ENCODE measurements around the gene ATP11A. TPM values are rescaled to one million over a fixed set of nuclear protein-coding genes. Genes with fewer than 3 reads are reported as not detected.
A peak's percentile ranks its signal among the peaks of the same experiment; 100 is the strongest.
"Not testable (repeated sequence)": the region's sequence is repeated elsewhere in the genome, so short reads cannot be mapped to it uniquely, and the experiment has no call there.

ATP11A gene
- total RNA-seq, 1 donor from 2014 or later: 377 TPM

DNA sequence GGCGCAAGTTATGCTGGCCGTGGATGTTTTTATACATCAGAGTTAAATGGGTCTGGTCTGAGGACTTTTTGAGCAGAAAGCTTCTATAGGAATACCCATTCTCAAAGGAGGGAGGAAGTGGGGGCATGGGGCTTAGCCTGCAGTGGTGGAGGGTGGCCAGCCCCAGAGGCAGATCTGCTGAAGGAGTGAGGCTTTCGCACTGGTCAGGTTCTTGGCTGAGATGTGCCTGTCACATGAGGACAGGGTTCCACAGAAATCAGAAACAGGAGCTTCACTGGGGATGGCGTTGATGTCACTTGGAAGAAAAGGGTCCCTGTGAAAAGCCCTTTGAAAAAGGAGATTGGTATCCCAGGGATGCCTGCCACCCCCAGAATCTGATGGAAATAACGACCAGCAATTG lies 178.5 kb downstream of the ATP11A start:
- ATAC-seq (no peak), DNase-seq (no peak)
- H3K4me3 ChIP-seq: no peak overlapping the region
- intact Hi-C loops (cut with DNase I): no loop called here
- H3K9me3 ChIP-seq: no peaks in the 10 kb centered on the region
- no peaks in the 10 kb centered on the region for H3K4me1 ChIP-seq
- H3K27ac ChIP-seq: no peak overlapping the region
- H3K27me3 ChIP-seq: no peaks in the 10 kb centered on the region
- H3K36me3 ChIP-seq: peaks cover 62% of the 10 kb centered on the region
- TF ChIP-seq, protein P1, sequence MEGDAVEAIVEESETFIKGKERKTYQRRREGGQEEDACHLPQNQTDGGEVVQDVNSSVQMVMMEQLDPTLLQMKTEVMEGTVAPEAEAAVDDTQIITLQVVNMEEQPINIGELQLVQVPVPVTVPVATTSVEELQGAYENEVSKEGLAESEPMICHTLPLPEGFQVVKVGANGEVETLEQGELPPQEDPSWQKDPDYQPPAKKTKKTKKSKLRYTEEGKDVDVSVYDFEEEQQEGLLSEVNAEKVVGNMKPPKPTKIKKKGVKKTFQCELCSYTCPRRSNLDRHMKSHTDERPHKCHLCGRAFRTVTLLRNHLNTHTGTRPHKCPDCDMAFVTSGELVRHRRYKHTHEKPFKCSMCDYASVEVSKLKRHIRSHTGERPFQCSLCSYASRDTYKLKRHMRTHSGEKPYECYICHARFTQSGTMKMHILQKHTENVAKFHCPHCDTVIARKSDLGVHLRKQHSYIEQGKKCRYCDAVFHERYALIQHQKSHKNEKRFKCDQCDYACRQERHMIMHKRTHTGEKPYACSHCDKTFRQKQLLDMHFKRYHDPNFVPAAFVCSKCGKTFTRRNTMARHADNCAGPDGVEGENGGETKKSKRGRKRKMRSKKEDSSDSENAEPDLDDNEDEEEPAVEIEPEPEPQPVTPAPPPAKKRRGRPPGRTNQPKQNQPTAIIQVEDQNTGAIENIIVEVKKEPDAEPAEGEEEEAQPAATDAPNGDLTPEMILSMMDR (IDR thresholded peaks at IDR 0.05): no peak

DNA sequence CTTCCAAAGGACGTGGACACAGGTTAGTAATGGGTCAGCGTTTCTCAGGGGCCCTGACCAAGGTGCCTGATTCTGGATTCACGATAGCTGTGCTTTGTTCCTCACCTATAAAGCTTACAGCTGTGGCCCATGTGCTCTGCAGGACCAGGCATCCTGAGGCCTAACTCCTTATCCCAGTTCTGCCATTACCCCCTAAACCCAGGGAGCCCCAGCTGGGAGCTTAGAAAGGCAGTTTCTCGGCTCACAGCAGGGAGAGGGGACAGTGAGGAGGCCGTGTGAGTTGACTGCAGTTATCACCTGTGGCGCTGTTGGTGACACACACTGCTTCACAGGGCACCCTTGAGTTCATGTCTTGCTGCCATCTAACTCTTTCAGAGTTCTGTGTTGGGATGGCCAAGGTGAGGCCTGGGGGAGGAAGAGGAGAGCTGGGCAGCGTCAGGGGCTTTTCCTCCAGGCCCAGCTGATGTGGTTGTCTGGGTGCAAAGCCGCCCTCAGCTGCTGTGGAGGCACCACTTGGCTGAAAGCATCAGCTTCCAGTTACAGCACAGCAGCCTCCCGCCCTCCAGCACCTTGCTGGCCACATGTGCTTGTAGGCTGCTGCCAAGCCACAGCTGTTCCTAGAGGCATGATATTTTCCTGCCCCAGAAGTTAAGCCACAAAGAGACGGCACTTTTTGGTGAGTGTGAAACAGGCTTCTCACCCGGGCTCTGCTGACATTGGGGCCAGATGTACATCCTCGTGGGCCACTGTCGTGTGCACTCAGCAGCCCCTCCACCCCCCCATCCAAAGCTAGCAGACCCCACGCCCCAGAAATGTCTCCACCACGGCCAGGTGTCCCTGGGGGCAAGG lies 179.6 kb downstream of the ATP11A start:
- Histone ChIP-seq H3K4me1 (no peaks in the 10 kb centered on the region), H3K4me3 (no peak overlapping the region), H3K9me3 (no peaks in the 10 kb centered on the region), H3K27ac (no peak overlapping the region), H3K27me3 (no peaks in the 10 kb centered on the region), H3K36me3 (peaks cover 62% of the 10 kb centered on the region)
- DNase-seq (no peak), ATAC-seq (no peak)
- intact Hi-C loops (cut with DNase I): no loop called here
- TF ChIP-seq, protein P1 (IDR thresholded peaks at IDR 0.05): no peak

DNA sequence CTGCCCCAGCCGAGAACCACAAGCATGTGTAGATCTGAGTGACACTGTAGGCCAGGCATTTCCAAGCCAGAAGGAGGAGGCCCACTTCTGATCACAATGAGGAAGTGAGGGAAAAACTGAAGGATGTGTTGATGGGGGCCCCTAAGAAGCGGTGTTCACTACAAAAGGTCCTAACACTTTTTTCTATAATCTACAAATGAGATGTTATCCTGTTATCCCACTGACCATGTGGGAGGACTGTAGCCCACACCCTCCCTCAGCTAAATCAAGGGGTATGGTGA lies 180.2 kb downstream of the ATP11A start:
- intact Hi-C loops (cut with DNase I): no loop called here
- Histone ChIP-seq H3K27me3 (no peaks in the 10 kb centered on the region), H3K4me1 (no peaks in the 10 kb centered on the region), H3K36me3 (peaks cover 62% of the 10 kb centered on the region), H3K27ac (no peak overlapping the region), H3K4me3 (no peak overlapping the region), H3K9me3 (no peaks in the 10 kb centered on the region)
- TF ChIP-seq, protein P1 (IDR thresholded peaks at IDR 0.05): no peak
- ATAC-seq: no peak
- no peak for DNase-seq

DNA sequence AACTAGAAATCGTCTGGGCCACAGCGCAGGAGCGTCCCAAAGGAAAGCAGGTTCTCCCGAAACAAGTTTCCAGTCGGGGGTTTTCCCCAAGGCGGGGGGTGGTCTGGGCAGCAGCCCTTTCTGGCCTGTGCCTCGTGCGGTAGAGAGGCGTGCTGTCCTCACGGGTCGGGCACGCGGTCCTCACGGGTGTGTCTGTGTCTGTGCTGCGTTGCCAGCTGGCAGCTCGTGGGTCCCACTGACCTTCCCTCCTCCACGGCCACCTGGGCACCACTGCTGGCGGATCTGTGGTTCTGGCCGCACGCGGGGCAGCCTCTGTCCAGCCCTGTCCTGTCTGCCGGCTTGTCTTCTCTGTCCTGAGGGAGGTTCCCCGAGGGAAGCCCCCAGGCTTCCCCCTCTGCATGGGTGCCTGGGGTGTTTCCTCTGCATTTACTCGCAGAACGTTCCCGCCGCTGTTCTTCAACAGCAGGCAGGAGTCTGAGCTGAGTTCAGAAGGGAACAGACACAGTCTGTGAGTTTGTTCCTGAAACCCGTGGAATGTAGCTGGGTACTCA lies 181.0 kb downstream of the ATP11A start:
- ATAC-seq (no peak), DNase-seq (no peak)
- no peak overlapping the region for H3K27ac ChIP-seq
- no peaks in the 10 kb centered on the region for H3K27me3 ChIP-seq
- TF ChIP-seq, protein P1 (IDR thresholded peaks at IDR 0.05): no peak
- no peak overlapping the region for H3K4me3 ChIP-seq
- H3K4me1 ChIP-seq: no peaks in the 10 kb centered on the region
- H3K9me3 ChIP-seq: no peaks in the 10 kb centered on the region
- peaks cover 66% of the 10 kb centered on the region for H3K36me3 ChIP-seq
- intact Hi-C loops (cut with DNase I): no loop called here

DNA sequence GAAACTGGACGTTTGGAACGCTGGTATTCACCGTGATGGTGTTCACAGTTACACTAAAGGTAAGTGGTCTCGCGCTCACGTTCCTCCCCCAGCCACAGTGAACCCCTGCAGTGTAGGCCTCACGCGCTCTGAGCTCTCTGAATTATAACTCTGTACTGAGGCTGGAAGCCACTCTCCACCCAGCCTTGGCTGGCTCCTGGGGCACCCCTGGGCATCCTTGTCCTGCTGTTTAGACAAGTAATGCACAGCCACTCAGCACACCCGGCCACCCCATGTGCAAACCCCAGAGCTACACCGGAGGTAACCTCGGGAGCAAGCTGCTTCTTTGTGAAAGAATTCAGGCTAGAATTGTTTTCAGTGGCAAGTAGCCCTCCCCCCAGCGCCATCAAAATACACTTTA lies 181.9 kb downstream of the ATP11A start:
- intact Hi-C loops (cut with DNase I): no loop called here
- no peaks in the 10 kb centered on the region for H3K9me3 ChIP-seq
- TF ChIP-seq, protein P1 (IDR thresholded peaks at IDR 0.05): no peak
- ATAC-seq (no peak), DNase-seq (no peak)
- no peak overlapping the region for H3K27ac ChIP-seq
- H3K27me3 ChIP-seq: no peaks in the 10 kb centered on the region
- no peaks in the 10 kb centered on the region for H3K4me1 ChIP-seq
- no peak overlapping the region for H3K4me3 ChIP-seq
- H3K36me3 ChIP-seq: peaks cover 67% of the 10 kb centered on the region

DNA sequence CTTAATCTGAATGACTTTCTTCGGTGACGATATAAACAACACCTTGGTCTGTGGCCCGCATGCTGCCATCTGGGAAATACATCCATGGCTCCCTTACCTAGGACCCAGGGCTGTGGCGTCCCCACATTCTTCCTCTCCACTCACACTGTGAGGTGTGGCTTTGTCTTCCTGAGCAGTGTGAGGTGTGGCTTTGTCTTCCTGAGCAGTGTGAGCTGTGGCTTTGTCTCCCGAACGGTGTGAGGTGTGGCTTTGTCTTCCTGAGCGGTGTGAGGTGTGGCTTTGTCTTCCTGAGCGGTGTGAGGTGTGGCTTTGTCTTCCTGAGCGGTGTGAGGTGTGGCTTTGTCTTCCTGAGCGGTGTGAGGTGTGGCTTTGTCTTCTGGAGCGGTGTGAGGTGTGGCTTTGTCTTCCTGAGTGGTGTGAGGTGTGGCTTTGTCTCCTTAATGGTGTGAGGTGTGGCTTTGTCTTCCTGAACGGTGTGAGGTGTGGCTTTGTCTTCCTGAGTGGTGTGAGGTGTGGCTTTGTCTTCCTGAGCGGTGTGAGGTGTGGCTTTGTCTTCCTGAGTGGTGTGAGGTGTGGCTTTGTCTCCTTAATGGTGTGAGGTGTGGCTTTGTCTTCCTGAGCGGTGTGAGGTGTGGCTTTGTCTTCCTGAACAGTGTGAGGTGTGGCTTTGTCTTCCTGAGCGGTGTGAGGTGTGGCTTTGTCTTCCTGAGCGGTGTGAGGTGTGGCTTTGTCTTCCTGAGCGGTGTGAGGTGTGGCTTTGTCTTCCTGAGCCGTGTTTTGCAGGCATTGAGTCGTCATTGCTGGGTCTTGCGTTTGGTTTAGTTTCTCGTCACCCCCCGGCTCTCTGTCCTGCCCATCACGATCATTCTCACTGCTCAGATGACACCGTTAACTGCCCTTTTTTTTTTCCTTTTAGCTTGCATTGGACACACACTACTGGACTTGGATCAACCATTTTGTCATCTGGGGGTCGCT lies 183.1 kb downstream of the ATP11A start:
- DNase-seq; H3K4me3 ChIP-seq; H3K4me1 ChIP-seq; H3K9me3 ChIP-seq; H3K27me3 ChIP-seq; intact Hi-C loops (cut with DNase I); ATAC-seq: not testable (repeated sequence)
- Histone ChIP-seq H3K36me3 (peaks cover 67% of the 10 kb centered on the region), H3K27ac (peak overlapping the region; percentile 11)

Data from upper lobe of right lung (tissue), 1 donor.